NCI-H1436 treated with DMSO at 0.1 percent for 48 hours (cell line): ENCODE results near the gene RBM48.
"Not testable (repeated sequence)": the region's sequence is repeated elsewhere in the genome, so short reads cannot be mapped to it uniquely, and the experiment has no call there.

Experiments
- DNase-seq: peaks from one replicate; lab custom pipeline; 2025; lab: John Stamatoyannopoulos, UW

Gene RBM48

DNA sequence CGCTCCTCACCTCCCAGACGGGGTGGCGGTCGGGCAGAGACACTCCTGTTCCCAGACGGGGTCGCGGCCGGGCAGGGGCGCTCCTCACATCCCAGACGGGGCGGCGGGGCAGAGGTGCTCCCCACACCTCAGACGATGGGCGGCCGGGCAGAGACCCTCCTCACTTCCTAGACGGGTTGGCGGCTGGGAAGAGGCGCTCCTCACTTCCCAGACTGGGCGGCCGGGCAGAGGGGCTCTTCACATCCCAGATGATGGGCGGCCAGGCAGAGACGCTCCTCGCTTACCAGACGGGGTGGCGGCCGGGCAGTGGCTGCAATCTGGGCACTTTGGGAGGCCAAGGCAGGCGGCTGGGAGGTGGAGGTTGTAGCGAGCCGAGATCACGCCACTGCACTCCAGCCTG is 16.5 kb downstream of the RBM48 start:
- not testable (repeated sequence) for DNase-seq

DNA sequence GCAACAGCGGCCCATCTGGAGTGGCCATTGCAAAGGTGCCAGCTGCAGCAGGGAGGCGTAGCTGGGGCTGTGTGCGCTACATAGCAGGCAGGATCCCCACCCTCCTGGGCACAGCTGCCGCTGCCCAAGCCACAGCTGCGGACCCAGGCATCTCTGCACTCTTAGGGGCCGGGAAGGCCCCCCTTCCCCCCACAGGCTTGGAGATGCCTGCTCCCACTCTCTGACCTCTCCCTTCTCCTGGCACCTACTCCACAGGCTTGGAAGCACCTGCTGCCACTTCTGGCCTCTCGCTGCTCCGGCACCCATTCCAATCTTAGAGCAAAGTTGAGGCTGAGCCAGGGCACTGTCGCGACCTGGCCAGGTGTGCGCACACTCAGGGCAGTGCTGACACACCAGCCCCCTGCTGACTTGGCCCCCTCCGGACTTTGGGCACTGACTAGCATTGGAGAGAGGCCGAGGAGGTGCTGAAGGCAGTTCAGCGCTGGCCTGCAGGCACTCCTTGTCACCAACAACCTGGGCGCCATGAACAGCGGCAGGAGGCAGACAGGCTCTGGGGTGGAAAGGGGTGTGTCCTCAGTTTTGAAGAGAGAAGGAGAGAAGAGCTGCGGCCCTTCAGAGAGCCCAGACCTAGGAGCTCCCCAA is 18.4 kb downstream of the RBM48 start:
- no peak for DNase-seq

DNA sequence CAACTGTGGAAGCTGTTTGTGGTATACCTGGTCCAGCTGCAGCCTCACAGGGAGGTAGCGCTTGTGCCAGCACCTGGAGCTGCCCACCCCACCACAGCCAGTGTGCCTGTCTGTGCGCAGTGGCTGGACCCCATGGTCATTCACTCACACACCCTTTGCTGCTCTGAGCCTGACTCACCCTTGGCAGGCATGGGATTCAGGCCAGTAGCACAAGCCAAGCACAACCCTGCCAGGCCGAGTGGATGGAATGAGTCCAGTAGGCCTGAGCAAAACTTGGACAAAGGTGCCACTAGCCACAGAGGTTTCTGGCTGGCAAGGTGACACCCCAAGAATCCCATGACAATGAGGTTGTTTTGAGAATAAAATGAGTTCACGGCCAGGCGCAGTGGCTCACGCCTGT is 19.0 kb downstream of the RBM48 start:
- DNase-seq = no peak

DNA sequence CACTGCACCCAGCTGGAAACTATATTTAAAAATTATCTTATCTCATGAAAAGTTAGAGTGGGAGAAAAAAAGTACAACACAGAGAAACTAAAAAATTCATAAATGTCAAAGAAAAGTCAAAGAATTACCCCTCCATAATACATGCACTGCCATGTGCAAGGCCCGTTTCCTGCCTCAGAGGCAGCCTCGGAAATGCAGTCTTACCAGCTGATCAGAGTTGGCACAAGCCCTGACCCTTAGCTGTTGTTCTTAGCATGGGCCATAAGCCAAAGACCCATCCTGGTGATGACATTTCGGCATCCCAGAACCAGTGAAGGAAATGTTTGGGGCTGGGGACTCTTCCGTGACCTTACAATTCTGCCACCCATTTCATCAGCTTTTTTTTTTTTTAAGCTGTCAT is 21.6 kb downstream of the RBM48 start:
- DNase-seq = no peak

DNA sequence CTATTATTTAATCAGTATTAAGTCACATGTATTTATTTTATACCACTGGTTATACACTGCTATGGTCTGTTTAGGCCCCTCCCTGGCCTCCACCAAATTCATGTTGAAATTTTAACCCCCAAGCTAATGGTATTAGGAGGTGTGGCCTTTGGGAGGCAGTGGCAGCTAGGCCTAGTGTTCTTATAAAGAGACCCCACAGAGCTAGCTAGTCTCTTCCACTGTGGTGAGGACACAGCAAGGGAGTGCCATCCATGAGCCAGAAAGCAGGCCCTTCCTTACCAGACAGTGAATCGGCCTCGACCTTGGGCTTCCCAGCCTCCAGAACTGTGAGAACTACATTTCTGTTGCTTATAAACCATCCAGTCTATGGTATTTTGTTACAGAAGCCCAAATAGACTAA is 28.7 kb downstream of the RBM48 start:
- DNase-seq = no peak

DNA sequence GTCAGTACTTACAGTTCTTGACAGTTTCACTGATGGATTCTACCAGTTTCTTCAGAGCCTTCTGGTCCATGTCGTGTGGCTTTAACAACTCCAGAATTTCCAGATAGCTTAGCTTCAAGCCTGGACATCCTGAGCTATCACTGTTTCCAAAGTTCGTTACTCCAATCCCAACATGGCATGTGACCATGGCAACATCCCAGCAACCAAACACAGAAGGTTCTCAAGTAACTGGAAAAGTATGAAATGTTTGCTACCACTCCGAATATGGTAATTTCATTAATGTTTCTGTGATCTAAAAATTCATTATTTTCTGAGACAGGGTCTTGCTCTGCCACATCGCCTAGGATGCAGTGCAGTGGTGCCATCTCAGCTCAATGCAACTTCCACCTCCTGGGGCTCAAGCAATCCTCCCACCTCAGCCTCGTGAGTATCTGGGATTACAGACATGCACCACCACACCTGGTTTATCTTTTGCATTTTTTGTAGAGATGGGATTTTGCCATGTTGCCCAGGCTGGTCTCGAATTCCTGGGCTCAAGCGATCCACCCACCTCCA is 29.3 kb downstream of the RBM48 start:
- no peak for DNase-seq

DNA sequence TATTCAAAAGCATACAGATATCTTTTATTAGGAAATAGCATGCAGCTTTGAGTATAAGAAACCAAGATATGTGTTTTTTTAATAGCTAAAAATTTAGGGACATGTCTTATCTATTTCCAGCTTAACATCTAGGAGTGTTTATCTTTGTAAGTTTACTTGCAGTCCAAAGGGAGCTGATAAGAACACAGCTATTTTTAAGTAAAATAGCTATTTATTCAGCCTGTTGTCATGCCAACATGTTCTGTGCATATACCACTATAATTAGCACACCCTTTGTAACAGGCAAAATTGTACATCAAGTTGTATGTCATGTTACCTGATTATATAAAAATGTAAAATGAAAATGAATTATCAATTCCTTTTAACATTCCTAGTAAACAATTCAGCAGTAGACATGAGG is 32.0 kb downstream of the RBM48 start:
- DNase-seq = no peak

DNA sequence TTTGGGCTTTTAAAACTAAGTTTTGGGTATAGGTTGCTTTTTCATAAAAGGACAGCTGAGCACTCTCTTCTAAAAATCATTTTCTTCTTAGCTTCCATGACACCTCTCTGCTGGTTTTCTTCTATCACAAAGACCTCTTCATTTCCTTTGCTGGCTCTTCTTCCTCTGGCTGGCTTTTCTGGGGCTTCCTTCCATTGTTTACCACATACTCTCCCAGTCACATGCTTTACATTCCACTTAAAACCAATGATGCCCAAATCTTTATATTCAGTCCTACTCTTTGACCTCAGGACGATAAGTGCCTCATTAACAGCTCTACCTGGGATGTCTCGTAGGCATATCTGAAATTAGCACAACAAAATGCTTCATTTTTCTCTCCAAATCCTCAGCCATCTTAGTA is 34.8 kb downstream of the RBM48 start:
- DNase-seq = no peak

DNA sequence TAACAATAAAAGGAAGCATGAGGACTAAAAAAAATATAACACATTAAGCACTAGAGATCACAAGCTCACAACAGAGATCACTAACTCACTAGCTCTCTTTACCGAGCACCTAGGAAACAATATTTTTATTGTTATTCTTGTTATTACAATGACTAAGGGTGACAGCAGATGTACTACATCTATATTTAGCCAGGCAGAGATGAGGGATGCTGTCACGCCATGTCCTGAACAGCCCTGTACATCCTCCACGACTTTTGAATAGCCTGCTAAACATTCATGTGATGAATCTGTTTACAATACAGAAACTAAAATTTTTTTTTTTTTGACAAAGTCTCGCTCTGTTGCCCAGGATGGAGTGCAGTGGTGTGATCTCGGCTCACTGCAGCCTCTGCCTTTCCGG is 38.9 kb downstream of the RBM48 start:
- no peak for DNase-seq

DNA sequence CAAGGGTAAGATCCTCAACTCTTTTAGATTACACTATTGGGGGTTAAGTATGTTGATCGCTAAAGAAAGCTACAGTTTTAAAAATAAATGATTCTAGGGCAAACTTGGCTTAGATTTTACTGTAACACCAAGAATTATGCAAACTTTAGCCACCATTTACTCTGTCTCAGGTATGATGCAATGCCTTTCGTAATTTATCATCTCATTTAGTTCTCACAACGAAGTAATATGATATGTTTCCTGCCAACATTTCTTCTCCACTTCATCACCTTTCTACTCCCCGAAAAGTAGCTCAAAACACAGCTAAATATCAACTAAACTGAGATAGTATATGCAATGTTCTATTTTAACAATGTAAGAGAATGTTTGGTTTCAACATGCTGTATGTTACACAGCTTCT is 40.5 kb downstream of the RBM48 start:
- no peak for DNase-seq

DNA sequence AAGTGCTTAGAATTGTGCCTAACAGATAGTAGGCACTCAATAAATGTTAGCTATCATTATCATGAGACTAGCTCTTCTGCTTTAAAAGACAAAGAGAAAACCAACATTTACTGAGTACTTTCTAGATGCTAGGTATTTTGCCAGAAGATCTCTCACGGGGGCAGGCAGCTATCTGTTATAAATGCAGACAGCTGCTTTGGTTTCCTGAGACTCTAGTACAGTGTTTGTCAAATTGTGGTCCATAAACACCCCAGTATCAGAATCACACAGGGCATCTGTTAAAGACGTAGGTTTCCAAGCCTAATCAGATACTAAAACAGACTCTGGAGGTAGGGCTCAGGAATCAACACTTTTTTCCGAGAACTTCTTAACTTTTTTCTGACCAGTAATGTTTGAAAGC is 47.7 kb downstream of the RBM48 start:
- no peak for DNase-seq

DNA sequence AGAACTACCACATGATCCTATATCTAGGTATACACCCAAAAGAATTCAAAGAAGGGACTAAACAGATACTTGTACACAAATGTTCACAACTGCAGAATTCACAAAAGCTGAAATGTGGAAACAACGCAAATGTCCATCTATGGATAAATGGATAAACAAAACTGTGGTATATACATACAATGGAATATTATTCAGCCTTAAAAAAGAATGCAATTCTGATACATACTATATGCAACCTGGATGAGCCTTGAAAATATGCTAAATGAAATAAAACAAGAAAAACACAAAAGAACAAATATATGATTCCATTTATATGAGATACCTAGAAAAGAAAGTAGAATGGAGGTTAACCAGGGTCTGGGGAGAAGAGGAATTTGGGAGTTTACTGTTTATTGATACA is 54.4 kb downstream of the RBM48 start:
- no peak for DNase-seq

DNA sequence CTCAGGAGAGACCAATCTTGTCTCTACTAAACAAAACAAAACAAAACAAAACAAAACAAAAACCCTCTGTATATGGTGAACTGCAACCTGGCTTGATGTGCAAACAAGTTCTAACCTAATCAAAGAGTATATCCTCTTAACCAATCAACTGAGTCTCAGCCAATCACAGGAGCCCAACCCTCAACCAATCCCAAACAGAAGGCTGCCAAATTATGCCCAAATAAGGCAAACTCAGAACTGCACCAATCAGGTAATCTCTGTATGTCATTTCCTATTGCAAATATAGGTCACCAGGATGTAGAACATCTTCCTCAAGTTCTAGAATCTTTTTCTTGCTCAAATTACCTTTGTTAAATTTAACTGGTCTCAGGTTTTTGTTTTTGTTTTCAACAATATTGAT is 56.4 kb downstream of the RBM48 start:
- no peak for DNase-seq

DNA sequence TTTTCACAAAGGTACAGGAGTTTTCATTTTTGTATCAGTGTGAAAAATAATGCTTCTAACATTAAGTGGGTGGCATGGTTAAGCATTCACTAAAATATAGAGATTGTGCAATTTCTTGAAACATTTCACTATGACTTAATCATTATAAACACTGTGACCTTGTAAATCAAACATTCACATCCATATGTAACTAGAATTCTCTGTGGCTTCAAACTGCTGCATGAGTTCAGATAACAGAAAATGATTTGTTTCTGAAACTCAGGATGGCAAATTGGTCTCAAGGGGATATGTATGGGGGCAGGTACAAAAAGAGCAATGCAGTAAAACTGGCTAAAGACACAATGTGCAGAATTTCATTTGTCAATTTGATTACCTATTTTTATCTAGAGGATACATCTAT is 57.8 kb downstream of the RBM48 start:
- DNase-seq = no peak

DNA sequence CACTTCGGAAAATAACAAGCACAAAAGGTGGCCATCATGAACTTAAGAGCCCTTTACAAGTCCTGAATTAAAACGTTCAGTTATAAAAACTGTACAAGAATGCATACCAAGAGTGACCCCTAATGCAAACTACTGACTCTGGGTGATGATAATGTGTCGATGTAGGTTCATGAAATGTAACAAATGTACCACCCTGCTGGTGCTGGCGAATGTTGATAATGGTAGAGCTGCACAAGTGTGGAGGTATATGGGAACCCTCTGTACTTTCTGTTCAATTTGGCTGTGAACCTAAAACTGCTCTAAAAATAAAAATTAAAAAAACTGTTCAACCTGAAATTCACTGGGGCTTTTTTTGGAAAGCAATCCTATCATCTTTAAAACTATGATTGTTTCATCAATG is 58.2 kb downstream of the RBM48 start:
- DNase-seq = no peak
